ENCODE data around the gene PALB2. TPM values are rescaled to one million over a fixed set of nuclear protein-coding genes. Genes with fewer than 3 reads are reported as not detected.
A peak's percentile ranks its signal among the peaks of the same experiment; 100 is the strongest.

Gene PALB2
- total and polyA plus RNA-seq, 2 of the 13 experiments (the other 11 are each of a cell fraction or from before 2014, with no cell fraction given) = 12.1 to 40.9 TPM

GRCh38 chr16:23673971-23674614, 33.0 kb upstream of the PALB2 start (continued):
- TF ChIP-seq, protein P1, sequence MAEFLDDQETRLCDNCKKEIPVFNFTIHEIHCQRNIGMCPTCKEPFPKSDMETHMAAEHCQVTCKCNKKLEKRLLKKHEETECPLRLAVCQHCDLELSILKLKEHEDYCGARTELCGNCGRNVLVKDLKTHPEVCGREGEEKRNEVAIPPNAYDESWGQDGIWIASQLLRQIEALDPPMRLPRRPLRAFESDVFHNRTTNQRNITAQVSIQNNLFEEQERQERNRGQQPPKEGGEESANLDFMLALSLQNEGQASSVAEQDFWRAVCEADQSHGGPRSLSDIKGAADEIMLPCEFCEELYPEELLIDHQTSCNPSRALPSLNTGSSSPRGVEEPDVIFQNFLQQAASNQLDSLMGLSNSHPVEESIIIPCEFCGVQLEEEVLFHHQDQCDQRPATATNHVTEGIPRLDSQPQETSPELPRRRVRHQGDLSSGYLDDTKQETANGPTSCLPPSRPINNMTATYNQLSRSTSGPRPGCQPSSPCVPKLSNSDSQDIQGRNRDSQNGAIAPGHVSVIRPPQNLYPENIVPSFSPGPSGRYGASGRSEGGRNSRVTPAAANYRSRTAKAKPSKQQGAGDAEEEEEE (CRISPR knock-in tag; IDR thresholded peaks at IDR 0.05; ENCODE audit: borderline replicate concordance) = 0 out of 2 replicates have a peak, but pooled peaks have one; percentile 24
- TF ChIP-seq CBFB (CRISPR knock-in tag; IDR thresholded peaks at IDR 0.05) (0 out of 2 replicates have a peak, but pooled peaks have one; percentile 13), TAF15 (IDR thresholded peaks at IDR 0.05; ENCODE audit: low read depth, low read length, poor library complexity, severe bottlenecking) (no peak), RAD21 (CRISPR knock-in tag; IDR thresholded peaks at IDR 0.05) (0 out of 2 replicates have a peak, but pooled peaks have one; percentile 16), ZNF235 (CRISPR knock-in tag; IDR thresholded peaks at IDR 0.05; ENCODE audit: borderline replicate concordance) (0 out of 2 replicates have a peak, but pooled peaks have one; percentile 46), ZNF451 (CRISPR knock-in tag; IDR thresholded peaks at IDR 0.05) (0 out of 2 replicates have a peak, but pooled peaks have one; percentile 34), PHF21A (CRISPR knock-in tag; IDR thresholded peaks at IDR 0.05) (peak; percentile 40; the same call in 1 of the 2 replicates), ZNF337 (CRISPR knock-in tag; IDR thresholded peaks at IDR 0.05; ENCODE audit: borderline replicate concordance, low read depth) (no peak), ZNF274 (CRISPR knock-in tag; IDR thresholded peaks at IDR 0.05) (peak; percentile 54; the same call in 1 of the 2 replicates), MIER2 (CRISPR knock-in tag; IDR thresholded peaks at IDR 0.05) (no peak), NR2F2 (IDR thresholded peaks at IDR 0.05; ENCODE audit: borderline replicate concordance, low read depth) (0 out of 2 replicates have a peak, but pooled peaks have one; percentile 22), SP5 (CRISPR knock-in tag; IDR thresholded peaks at IDR 0.05; ENCODE audit: borderline replicate concordance, low read depth) (0 out of 2 replicates have a peak, but pooled peaks have one; percentile 24), TBL1XR1 (IDR thresholded peaks at IDR 0.05; ENCODE audit: borderline replicate concordance, low read length, partially characterized antibody) (no peak), THRA (CRISPR knock-in tag; IDR thresholded peaks at IDR 0.05; ENCODE audit: borderline replicate concordance) (no peak), ETV5 (CRISPR knock-in tag; IDR thresholded peaks at IDR 0.05; ENCODE audit: borderline replicate concordance) (0 out of 2 replicates have a peak, but pooled peaks have one; percentile 0), SYNCRIP (IDR thresholded peaks at IDR 0.05; ENCODE audit: insufficient read depth, low read depth, low read length) (no peak), ZNF891 (CRISPR knock-in tag; IDR thresholded peaks at IDR 0.05) (no peak), CCDC6 (CRISPR knock-in tag; IDR thresholded peaks at IDR 0.05) (no peak), NBN (conservative IDR thresholded peaks at IDR 0.05) (no peak), TBX3 (IDR thresholded peaks at IDR 0.05; ENCODE audit: borderline replicate concordance) (no peak), KMT2B (CRISPR knock-in tag; IDR thresholded peaks at IDR 0.05) (no peak), JUND (CRISPR knock-in tag; IDR thresholded peaks at IDR 0.05) (no peak), ZNF44 (CRISPR knock-in tag; IDR thresholded peaks at IDR 0.05) (no peak)
- TF ChIP-seq, protein P2, sequence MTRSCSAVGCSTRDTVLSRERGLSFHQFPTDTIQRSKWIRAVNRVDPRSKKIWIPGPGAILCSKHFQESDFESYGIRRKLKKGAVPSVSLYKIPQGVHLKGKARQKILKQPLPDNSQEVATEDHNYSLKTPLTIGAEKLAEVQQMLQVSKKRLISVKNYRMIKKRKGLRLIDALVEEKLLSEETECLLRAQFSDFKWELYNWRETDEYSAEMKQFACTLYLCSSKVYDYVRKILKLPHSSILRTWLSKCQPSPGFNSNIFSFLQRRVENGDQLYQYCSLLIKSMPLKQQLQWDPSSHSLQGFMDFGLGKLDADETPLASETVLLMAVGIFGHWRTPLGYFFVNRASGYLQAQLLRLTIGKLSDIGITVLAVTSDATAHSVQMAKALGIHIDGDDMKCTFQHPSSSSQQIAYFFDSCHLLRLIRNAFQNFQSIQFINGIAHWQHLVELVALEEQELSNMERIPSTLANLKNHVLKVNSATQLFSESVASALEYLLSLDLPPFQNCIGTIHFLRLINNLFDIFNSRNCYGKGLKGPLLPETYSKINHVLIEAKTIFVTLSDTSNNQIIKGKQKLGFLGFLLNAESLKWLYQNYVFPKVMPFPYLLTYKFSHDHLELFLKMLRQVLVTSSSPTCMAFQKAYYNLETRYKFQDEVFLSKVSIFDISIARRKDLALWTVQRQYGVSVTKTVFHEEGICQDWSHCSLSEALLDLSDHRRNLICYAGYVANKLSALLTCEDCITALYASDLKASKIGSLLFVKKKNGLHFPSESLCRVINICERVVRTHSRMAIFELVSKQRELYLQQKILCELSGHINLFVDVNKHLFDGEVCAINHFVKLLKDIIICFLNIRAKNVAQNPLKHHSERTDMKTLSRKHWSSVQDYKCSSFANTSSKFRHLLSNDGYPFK (CRISPR knock-in tag; IDR thresholded peaks at IDR 0.05; ENCODE audit: borderline replicate concordance) = no peak

All from HepG2 (cell line).